AG09309 (cell line): ENCODE data around the gene MLEC.
"Not testable (repeated sequence)": the region's sequence is repeated elsewhere in the genome, so short reads cannot be mapped to it uniquely, and the experiment has no call there.

Source experiments
- DNase-seq: peaks from one replicate; pipeline ENCODE4 v3.0.0-alpha.2; 2010; ENCODE audit warnings: low read depth
- H3K4me3 ChIP-seq: 2 replicates; pipeline ENCODE4 v1.5.1; 2011; ENCODE audit warnings: mild to moderate bottlenecking, low read depth, low read length, moderate library complexity; ENCODE audit not compliant: control insufficient read depth
- TF ChIP-seq, protein P1 (sequence below): IDR thresholded peaks from 2 replicates; pipeline ENCODE4 v1.5.1; 2011; ENCODE audit warnings: mild to moderate bottlenecking, low read depth, low read length, inconsistent platforms; ENCODE audit not compliant: insufficient read depth, control insufficient read depth; ENCODE audit errors: missing control alignments

Gene MLEC

DNA sequence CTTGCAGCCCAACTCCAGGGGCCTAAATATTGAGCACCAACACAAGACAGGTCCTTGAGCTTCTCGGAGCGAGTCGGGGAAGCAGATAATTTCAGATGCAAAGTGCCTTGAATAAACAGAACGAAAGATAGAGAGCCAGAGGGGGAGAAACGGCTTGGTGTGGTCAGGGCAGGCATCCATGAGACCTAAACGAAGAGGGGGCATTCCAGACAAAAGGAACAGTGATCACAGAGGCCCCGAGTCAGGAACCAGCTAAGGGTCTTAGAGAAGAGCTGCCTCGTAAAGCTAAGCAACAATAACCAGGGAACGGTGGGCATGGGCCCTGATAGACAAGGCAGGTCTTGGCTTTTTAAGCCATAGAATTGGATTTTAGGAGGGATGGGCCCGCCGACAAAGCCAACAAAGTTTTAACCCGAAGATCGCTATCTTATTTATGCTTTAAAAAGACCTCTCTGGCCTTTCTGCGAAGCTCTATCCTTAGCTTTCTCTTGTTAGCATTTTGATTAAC is 38.3 kb downstream of the MLEC start:
- peak overlapping the region; percentile 62 for H3K4me3 ChIP-seq
- no peak for DNase-seq
- TF ChIP-seq, protein P1, sequence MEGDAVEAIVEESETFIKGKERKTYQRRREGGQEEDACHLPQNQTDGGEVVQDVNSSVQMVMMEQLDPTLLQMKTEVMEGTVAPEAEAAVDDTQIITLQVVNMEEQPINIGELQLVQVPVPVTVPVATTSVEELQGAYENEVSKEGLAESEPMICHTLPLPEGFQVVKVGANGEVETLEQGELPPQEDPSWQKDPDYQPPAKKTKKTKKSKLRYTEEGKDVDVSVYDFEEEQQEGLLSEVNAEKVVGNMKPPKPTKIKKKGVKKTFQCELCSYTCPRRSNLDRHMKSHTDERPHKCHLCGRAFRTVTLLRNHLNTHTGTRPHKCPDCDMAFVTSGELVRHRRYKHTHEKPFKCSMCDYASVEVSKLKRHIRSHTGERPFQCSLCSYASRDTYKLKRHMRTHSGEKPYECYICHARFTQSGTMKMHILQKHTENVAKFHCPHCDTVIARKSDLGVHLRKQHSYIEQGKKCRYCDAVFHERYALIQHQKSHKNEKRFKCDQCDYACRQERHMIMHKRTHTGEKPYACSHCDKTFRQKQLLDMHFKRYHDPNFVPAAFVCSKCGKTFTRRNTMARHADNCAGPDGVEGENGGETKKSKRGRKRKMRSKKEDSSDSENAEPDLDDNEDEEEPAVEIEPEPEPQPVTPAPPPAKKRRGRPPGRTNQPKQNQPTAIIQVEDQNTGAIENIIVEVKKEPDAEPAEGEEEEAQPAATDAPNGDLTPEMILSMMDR = no peak

DNA sequence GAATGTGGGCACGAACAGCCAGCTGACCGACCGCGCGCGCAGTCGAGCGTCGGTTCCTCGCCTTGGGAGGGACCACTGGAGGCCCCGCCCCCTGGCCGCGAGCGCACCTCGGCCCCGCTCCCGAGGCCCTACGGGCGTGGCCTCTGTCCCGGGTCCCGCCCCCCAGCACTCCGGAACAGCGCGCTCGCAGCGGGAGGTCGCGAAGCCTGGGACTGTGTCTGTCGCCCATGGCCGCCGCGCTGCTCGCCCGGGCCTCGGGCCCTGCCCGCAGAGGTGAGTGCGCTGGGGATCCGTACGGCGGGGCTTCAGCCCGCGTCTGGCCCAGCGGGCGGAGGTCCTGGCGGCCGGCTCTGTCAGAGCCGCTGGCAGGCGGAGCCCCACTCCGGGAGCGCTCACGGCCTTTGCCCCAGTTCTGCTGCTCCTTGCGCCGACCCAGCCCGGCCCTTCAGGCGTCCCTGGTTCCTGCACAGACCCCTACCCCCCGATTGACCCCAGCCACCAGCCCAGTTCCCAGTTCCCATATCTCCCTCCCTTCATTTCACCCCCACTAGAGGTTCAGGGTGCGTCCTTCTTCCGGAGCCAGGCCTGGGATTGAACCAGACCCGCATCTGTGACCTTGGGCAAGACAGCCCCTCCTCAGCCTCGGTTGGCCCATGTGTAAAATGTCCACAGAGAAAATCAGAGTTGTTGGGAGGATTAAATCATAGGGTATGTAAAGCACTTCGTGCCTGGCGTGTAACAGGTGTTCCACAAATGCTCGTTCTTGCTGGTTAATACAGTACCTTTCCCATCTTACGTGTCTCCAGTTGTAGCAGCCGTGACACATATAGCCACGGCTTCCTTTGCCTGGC is 38.9 kb downstream of the MLEC start, which contains the start of gene ACADS:
ACADS (plus strand) TSS at position 168 of the 851 bp plus-strand sequence; CDS start at position 228, 60 bp downstream.
- no peak for DNase-seq
- TF ChIP-seq, protein P1 = no peak
- peak within 1 kb of the TSS; percentile 62 for H3K4me3 ChIP-seq

DNA sequence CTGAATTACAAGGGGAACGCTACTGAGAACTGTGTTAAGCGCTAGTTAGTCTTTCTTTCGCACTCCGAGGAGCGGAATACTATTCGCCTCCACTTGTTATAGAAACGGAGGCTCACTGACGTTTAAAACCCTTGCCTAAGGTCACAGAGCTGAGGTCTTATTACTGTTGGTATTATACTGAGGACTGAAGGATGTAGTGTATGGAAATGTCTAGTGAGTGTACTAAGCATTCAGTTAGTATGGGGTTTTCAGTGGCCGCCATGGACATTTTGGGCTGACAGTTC is 39.5 kb downstream of the MLEC start:
- DNase-seq = no peak
- no peak overlapping the region for H3K4me3 ChIP-seq
- TF ChIP-seq, protein P1 = no peak

DNA sequence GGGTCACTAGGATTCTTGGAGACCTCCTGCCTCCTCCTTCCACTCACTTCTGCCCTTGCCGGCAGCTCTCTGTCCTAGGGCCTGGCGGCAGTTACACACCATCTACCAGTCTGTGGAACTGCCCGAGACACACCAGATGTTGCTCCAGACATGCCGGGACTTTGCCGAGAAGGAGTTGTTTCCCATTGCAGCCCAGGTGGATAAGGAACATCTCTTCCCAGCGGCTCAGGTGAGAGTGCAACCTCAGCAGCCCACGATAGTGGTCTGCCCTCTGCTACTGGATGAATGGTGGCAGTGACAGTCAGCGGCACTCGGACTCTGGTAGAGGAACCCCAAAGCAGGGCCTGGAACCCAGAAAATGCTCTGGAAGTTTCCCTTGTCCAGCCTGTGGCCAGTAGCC is 40.0 kb downstream of the MLEC start:
- TF ChIP-seq, protein P1 = no peak
- no peak overlapping the region for H3K4me3 ChIP-seq
- no peak for DNase-seq

DNA sequence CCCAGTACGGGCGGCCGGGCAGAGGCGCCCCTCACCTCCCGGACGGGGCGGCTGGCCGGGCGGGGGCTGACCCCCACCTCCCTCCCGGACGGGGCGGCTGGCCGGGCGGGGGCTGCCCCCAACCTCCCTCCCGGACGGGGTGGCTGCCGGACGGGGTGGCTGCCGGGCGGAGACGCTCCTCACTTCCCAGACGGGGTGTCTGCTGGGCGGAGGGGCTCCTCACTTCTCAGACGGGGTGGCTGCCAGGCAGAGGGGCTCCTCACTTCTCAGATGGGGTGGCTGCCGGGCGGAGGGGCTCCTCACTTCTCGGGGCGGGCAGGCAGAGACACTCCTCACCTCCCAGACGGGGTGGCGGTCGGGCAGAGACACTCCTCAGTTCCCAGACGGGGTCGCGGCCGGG is 45.2 kb downstream of the MLEC start:
- H3K4me3 ChIP-seq, DNase-seq: not testable (repeated sequence)

DNA sequence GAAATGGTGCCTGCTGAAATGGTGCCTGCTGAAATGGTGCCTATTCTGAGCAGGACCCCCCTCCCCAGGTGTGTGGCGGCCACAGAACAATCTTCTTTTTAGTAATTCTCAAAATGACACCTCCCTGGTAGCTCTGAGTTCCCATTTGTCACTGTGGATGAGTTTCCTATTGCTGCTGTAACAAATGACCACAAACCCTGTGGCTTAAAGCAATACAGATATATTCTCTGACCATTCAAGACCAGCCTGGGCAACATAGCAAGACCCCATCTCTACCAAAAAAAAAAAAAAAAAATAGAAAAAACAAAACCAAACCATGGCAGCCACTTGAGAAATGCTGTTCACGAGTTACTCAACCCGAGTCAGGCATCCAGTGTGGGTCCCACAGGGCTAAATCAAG is 46.6 kb downstream of the MLEC start:
- no peak overlapping the region for H3K4me3 ChIP-seq
- DNase-seq = no peak

DNA sequence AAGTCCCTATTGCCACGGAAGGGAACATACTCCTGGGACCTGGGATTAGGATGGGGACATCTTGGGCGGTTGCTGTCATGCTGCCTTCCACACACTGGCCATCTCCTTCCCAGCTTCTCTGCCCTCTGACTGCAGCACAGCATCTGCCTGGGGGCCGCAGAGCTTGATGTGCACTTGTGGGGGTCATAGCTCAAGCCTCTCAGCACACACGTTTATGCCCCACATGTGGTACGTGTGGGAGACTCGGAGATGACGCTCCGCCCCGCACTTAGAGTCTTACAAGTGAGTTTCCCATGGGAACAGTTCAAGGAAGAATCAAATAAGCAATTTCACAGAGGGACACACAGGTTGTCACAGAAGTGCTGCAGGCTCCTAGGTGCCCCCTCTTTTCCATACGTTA is 47.3 kb downstream of the MLEC start:
- TF ChIP-seq, protein P1 = no peak
- H3K4me3 ChIP-seq = no peak overlapping the region
- DNase-seq = no peak

More for the DNA sequence above, 46.6 kb downstream of the MLEC start:
- TF ChIP-seq, protein P1 = no peak
